Dedifferentiated amniotic fluid mesenchymal stem cell (primary cell): ENCODE results near the gene ZNF511.

Experiments used
- DNase-seq: peaks from one replicate; pipeline ENCODE4 v3.0.0-alpha.2; 2016; ENCODE audit errors: extremely low spot score

ZNF511 gene

DNA sequence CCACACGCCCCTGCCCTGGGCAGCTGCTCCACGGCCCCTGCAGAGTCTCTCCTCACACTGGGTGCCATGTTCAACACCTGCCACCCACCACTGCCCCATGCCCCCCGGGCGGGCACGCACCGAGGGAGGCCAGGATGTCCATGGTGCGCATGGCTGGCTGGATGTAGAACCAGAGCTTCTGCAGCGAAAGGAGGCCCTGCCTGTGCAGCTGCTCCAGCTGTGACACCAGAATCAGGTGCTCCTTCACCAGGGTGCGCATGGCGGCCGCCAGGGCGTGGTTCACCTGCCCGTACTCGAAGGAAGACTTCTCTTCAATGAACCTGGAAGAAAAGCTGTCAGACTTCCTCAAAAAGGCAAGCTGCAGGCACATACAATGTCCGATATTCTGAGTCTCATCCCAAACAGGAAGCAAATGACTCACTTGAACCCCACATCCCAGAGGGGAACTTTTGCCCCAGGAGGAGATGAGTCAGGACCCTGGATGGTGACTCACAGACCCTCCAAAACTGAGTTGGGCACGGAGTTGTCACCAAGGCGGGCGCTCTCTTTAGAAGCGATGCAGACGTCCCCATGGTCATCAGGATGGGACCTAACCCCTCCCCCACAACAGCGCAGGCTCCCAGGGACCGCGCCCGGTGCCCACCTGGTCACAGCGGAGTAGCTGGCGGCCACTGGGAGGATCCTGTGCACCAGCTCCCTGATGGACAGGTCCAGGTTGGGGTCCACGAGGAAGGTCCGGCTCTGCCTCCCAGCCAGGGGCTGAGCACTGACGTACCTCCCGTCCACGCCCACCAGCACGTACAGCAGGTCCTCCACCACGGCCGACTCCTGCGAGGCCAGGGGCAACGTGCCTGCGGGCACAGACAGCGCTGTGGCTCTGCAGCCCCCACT lies 15.6 kb upstream of the ZNF511 start:
- no peak for DNase-seq

GRCh38 chr10:133293810-133294119 lies 14.9 kb upstream of the ZNF511 start:
- DNase-seq = no peak

DNA sequence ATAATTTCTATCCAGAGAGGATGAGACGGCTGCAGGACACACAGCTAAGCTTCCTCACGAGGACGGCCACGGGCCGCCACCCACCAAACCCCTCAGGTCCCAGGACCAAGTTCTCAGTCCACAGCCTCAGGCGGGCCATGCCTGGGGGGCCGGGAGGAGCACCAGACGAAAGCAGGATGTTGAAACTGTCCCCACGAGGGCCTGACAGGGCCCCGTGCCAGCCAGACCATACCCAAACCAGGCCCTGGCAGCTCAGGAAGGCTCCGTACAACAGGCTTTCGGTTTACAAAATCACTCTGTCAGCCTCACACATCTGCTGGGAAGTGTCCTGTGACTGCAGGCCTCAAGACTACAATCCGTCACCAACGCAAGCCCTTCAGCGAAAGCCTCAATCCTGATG lies 14.5 kb upstream of the ZNF511 start:
- no peak for DNase-seq

DNA sequence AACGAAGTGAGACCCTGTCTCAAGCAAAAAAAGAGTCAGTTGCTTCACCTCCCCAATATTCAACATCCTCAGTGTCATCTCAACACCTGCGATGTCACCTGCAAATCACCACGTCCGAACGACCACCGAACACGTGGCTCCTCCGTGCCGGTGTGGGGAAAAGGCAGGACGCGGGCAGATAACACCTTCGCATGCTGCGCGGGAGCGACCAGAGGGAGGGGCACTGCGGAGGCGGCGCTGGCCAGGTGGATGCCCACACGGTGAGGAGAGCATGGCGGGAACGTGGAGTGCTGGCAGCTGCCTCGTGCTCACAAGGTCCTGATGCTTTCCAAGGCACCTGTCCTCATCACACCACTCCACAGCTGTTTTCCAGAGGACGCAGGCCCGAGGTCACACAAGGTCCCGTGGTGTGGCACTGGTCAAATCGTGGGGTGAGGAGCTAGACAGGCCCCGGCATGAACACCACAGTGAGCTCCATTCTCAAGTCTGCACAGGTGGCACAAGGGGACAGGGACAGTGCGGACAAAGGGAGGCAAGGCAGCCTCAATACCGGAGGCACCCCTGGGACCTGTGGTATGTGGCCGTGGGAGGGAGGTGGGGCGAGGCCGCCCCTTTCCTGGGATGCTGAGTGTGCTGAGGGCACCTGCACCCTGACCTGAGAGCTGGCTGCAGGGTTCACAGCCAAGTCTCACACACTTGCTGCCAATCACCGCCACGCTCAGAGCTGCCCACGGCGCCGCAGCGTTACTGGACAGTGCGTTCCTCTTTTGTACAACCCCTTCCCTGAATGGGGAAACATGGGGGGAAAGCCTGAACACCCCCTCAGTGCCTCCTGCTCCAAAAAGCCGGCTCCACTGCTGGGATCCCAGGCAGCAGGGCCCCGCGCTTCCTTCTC lies 13.0 kb upstream of the ZNF511 start:
- no peak for DNase-seq

- no peak for DNase-seq
Measured at GRCh38 chr10:133297504-133297903, 11.2 kb upstream of the ZNF511 start.

DNA sequence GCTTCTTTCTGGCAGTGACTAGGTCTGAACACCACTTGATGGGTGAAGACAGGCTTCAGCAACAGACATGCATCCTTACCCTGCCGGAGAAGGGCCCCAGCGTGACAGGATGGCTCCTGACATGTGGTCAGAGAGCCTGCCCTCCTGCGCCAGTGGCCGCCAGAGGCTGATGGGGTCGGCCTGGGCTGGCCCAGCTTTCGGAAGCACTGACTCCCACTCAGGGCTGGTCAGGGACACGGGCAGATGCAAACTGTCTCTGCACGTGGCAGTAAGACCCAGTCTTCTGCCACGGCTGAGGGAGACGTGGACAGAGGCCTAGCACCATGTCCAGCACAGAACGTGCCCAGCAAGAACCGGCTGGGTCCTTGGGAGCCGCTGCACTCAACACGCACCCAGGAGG lies 10.2 kb upstream of the ZNF511 start:
- DNase-seq = no peak

GRCh38 chr10:133299224-133299623 lies 9.5 kb upstream of the ZNF511 start:
- DNase-seq = no peak

- DNase-seq = no peak
Measured at GRCh38 chr10:133299738-133300137, 9.0 kb upstream of the ZNF511 start.

DNA sequence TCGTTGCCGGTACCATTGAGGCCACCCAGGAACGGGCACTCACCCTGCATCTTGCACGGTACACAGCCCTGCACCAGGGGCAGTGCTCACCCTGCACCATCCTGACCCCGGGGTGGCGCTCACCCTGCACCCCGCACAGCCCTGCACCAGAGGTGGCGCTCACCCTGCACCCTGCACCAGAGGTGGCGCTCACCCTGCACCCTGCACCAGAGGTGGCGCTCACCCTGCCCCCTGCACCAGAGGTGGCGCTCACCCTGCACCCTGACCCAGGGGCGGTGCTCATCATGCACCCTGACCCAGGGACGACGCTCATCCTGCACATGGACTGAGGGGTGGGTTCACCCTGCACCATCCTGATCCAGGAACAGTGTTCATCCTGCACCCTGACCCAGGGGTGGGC lies 6.5 kb upstream of the ZNF511 start:
- DNase-seq = no peak

DNA sequence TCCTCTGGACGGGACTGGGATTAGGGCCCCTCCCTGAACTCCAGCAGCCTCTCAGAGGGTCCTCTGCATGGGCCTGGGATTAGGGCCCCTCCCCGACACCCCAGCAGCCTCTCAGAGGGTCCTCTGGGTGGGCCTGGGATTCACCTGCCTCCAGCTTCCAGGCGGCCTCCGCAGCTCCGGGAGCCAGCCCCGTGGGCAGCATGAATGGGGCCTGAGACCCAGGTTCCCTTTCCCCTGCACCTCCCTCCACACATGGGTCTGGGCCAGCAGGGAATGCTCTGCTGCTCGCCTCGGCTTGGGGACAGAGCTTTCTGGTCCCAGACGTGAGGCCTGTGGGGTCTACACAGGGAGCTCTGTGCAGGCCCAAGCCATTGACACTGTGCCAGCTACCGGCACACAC lies 5.5 kb upstream of the ZNF511 start:
- no peak for DNase-seq

- DNase-seq = no peak
Measured at GRCh38 chr10:133306097-133306476, 2.6 kb upstream of the ZNF511 start.

DNA sequence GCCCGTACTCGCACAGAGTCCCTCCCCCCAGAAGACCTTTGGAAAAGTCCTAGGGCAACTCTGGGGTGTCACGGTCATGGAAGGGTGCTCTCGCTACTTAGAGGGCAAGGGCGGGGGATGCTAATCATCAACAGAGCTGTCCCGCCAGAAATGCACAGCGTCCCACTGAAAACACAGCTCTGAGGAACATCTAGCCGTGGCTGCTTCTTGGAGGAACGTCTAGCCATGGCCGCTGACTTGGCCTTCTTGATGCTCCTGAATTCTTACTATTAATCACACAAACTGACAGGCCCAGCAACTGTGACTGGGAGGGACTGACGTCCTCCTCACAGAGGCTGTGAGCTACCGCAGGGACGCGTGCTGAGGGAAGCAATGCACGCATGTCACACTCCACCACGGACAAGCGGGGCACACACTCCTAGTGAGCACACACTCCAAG lies 1.8 kb upstream of the ZNF511 start:
- DNase-seq = no peak

- DNase-seq = no peak
Measured at GRCh38 chr10:133307776-133308420, 816 bp upstream of the ZNF511 start.

GRCh38 chr10:133309100-133309719 lies 496 bp downstream of the ZNF511 start:
- DNase-seq = peak; percentile 85

DNA sequence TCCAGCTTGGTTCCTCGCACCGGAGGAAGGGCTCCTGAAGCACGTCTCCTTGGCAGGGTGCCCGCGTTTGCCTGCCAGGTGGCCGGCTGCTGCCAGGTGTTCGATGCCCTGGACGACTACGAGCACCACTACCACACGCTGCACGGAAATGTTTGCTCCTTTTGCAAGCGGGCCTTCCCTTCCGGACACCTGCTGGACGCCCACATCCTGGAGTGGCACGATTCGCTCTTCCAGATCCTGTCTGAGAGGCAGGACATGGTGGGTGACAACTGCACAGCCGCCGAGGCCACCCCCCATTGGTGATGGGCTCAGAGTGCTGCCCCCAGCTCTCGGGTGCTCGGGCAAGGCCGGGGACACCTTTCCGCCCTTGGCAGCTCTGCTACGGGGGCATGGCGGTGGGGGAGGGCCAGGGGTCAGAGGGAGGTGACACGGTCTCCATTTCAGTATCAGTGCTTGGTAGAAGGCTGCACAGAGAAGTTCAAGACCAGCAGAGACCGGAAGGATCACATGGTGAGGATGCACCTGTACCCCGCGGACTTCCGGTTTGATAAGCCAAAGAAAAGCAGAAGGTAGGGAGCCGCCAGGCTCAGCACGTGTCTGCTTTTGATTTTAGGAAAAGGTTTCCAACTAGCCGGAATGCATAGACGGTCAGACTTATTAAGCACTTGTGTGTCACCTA lies 1.1 kb downstream of the ZNF511 start:
- no peak for DNase-seq

GRCh38 chr10:133310399-133310755 lies 1.7 kb downstream of the ZNF511 start:
- no peak for DNase-seq

- DNase-seq = no peak
Measured at GRCh38 chr10:133310789-133311188, 2.1 kb downstream of the ZNF511 start.

- DNase-seq = no peak
Measured at GRCh38 chr10:133311570-133311969, 2.9 kb downstream of the ZNF511 start.

DNA sequence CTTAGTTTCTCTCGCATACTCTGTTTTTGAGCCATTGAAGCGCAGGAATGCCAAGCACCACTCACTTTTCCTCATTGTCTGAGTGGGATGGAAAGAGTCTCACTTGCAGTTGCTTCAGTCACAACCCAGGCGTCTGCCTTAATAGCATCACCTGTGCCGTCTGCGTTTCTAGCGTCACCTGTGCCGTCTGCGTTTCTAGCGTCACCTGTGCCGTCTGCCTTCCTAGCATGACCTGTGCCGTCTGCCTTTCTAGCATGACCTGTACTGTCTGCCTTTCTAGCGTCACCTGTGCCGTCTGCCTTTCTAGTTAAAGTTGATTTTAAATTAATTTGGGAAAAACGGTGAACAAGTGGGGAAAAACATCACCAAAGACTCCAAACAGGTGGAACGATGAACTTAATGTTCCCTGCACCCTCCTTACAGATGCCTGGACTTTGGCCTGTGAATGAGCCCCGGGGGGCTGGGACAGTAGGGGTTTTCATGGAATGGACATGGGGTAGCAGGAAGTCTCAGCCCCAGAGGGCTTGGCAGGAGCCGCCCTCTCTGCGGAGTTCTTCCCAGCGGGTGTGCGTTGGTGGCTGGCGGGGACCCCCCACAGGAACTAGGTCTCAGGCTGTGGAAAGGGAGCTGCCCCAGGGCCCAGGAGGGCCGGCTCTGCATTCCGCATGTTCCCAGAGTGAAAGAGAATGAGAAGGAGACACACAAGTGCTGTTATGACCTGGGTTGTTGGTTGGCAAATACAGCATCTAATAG lies 3.5 kb downstream of the ZNF511 start:
- DNase-seq = no peak

DNA sequence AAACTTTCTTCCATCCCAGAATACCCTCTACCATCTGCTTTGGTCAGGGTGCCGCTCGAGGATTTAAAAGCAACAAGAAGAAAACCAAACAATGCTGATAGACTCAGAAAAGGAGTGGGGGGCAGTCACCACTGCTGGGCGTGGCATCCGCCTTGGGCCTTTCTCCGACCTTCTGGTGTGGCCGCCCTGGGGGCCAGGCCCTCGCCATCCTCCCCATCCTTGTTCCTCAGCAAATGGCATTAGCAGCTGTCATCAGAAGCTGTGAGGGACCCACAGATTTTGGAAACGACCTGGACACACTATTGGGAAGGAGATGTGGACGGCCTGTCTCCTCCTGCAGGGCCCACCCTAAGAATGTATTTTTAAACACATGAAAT lies 4.0 kb downstream of the ZNF511 start:
- no peak for DNase-seq

DNA sequence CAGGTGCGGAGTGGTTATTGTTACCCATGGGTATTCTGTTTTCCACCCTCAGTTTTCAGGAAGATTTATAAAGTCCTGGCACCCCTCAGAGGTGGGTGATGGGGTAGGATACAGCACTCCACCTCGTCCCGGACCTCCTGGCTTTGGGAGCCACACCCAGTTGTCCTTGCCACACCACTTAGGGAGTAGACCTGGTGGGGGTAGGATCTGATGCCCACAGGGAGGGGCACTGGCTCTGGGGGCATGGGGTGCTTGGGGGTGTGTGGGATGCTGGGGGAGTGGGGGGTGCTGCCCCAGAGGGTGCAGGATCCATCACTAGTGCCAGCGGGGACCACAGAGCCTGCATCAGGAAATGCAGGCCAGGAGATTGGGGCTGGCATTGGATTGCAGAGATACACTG lies 4.5 kb downstream of the ZNF511 start:
- DNase-seq = no peak
